SJSA1 (cell line): ENCODE results near the gene ARID5B. TPM values are rescaled to one million over a fixed set of nuclear protein-coding genes. Genes with fewer than 3 reads are reported as not detected.
A peak's percentile ranks its signal among the peaks of the same experiment; 100 is the strongest.

Source experiments
- DNase-seq, 2 experiments: peaks; one replicate each; pipeline ENCODE4 v3.0.0-alpha.2; 2015 to 2020; ENCODE audit warnings: low spot score in 2 of 2, low read depth in 1 of 2
- H3K27ac ChIP-seq: fragments of 250-450 bp; sonication (Bioruptor Pico); 2 replicates; pipeline ENCODE4 v1.5.1; 2020; ENCODE audit warnings: mild to moderate bottlenecking, moderate library complexity
- H3K27me3 ChIP-seq: fragments of 250-450 bp; sonication (Bioruptor Pico); replicated peaks from 2 replicates; pipeline ENCODE4 v1.5.1; 2020; ENCODE audit warnings: mild to moderate bottlenecking, moderate library complexity
- H3K36me3 ChIP-seq: fragments of 250-450 bp; sonication (Bioruptor Pico); 2 replicates; pipeline ENCODE4 v1.5.1; 2020; ENCODE audit warnings: mild to moderate bottlenecking
- H3K4me1 ChIP-seq: fragments of 250-450 bp; sonication (Bioruptor Pico); replicated peaks from 2 replicates; pipeline ENCODE4 v1.6.1; 2021; ENCODE audit warnings: mild to moderate bottlenecking
- H3K4me3 ChIP-seq: fragments of 250-450 bp; sonication (Bioruptor Pico); 2 replicates; pipeline ENCODE4 v1.5.1; 2020; ENCODE audit warnings: mild to moderate bottlenecking
- H3K9me3 ChIP-seq: fragments of 250-450 bp; sonication (Bioruptor Pico); replicated peaks from 2 replicates; pipeline ENCODE4 v1.5.1; 2020; ENCODE audit warnings: mild to moderate bottlenecking
- total RNA-seq: library from RNA; depleted of rRNA; stranded (reverse); fragments of >200 nt; shearing (Covaris generic); gene quantifications from 2 replicates; pipeline ENCODE4 v1.2.3, GENCODE V29; 2014

ARID5B gene
- total RNA-seq, 1 experiment from 2014 or later = 34.0 TPM

DNA sequence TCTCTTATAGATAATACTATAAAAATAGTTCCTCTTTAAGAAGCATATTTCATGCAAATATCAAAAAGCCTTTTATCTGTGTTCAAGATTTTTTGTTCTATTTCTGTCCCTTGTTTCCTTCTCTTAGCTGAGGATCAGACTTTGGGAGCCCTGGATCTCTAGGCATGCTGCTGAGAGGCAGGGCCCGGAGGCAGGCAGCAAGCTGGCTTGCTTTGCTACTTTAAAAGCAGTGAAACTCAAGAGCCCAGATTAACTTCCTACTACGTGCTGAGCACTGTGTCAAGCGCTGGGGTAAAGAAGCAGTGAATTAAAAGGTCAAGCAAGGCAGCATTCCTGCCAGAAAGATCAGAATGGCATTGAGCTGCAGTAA lies 31.0 kb upstream of the ARID5B start:
- Histone ChIP-seq H3K4me3 (no peak overlapping the region), H3K36me3 (no peaks in the 10 kb centered on the region), H3K9me3 (no peaks in the 10 kb centered on the region), H3K4me1 (peaks cover 31% of the 10 kb centered on the region), H3K27me3 (no peaks in the 10 kb centered on the region), H3K27ac (peak overlapping the region; percentile 31)
- peak in 1 of 2 experiments; percentile 4 for DNase-seq

DNA sequence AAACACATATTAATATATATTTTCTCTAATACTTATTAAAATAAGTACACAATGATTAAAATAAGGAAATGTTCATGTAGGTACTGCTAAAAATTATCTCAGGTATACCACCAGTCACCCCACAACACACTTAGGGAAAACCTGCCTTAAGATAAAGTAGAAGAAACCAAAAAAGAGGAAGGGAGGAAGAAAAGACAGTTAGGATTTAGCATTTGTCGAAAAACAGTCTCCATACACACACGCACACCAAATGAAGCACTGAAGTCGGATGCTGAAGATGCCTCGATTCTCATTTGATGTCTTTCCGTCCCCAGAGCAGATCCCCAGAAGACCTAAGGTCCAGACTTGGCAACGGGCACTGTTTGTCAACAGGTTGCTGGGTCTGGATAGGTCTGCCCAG lies 30.0 kb upstream of the ARID5B start:
- no peaks in the 10 kb centered on the region for H3K27me3 ChIP-seq
- no peak for DNase-seq
- H3K27ac ChIP-seq = no peak overlapping the region
- H3K36me3 ChIP-seq = no peaks in the 10 kb centered on the region
- peaks cover 31% of the 10 kb centered on the region for H3K4me1 ChIP-seq
- H3K9me3 ChIP-seq = no peaks in the 10 kb centered on the region
- H3K4me3 ChIP-seq = no peak overlapping the region

DNA sequence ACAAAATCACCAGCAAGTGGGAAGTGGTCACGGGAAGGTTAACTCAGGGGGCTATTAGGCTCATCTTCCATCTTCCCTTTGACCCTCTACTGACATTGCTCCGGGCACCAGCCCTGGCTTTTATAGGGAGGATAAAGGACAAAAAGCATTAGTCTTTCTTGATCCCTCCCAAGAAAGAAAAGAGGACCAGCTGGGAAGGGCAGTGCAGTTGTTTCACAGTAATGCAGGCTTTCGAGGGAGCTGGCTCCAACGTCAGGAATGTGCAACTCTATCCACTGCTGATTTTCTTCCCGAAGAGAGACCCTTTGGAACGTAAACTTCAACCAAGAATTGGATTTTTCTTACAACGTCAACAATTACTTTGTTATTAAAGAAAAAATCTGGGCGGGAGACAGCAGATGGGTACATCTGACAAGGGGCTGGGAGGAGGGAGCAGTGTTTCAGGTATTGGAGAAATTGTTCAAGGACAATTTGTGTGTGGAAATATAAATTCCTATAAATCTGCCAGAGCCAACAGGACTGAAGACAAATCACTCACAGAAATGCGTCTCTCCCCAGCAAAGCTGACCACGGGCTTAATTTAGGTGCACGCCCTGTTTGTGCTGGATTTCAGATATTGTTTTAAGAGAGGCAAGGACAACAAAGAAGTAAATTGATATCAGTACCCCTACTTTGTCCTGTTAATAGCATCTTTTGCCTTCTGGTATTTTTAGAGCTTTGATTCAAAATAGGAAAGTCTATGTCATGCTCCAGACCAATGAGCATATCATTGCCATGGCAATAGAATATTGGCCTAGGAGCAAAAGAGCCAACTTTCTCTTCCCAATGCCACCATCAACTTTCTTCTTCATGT lies 23.4 kb upstream of the ARID5B start:
- no peaks in the 10 kb centered on the region; the same call in 1 of the 2 replicates for H3K9me3 ChIP-seq
- H3K36me3 ChIP-seq = no peaks in the 10 kb centered on the region
- DNase-seq = no peak
- peaks cover 18% of the 10 kb centered on the region; the same call in 1 of the 2 replicates for H3K4me1 ChIP-seq
- no peak overlapping the region for H3K4me3 ChIP-seq
- H3K27ac ChIP-seq = no peak overlapping the region
- H3K27me3 ChIP-seq = no peaks in the 10 kb centered on the region

DNA sequence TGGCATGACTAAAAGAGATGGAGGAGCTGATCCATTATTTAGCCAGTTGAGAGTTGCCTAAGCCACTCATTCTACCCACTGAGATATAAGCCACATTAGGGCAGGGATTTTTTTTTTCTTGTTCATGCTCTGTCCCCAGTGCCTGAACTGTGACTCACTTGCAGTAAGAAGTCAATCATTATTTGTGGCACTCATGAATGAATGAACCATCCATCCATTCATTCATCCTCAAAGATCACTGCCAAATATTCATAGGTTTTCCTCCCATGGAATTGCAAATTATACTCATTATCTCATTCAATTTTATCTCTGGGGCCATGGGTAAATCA lies 22.8 kb upstream of the ARID5B start:
- no peaks in the 10 kb centered on the region for H3K27me3 ChIP-seq

DNA sequence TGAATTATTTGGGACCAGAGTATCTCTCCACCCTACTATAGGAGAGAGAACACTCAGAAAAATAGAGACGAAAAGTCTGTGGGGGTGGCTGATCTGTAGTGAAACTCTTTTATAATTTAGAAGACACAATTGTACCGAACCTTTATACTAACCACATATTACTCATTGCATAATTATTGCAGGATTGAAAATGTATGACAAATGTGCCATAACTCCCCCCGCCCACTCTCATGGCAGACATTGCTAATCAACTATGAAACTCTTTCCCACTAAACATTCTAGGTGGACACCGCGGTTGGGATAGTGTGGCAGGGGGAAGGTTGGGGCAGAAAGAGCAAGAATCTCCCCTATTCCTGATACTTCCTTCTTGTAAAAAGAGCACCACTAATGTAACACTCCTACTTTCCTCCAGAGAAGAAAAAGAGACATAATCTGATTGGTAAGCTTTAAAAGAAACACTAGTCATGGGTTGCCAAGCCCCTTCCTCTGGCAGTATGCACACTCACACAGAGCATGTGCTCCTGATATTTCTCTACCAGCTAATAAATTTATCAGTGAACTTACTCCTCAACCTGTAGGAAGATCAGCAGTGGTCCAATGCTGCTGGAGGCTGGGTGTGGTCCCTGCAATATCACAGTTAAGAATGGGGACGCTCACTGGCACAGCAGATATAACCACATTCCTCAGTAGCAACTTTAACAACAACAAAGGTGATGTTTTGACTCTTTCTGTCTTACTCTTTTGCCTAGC lies 18.7 kb upstream of the ARID5B start:
- DNase-seq = no peak

More for the DNA sequence above, 22.8 kb upstream of the ARID5B start:
- peaks cover 13% of the 10 kb centered on the region; the same call in 1 of the 2 replicates for H3K4me1 ChIP-seq
- no peaks in the 10 kb centered on the region for H3K36me3 ChIP-seq
- H3K4me3 ChIP-seq = no peak overlapping the region
- H3K27ac ChIP-seq = no peak overlapping the region
- DNase-seq = no peak
- H3K9me3 ChIP-seq = no peaks in the 10 kb centered on the region; the same call in 1 of the 2 replicates

DNA sequence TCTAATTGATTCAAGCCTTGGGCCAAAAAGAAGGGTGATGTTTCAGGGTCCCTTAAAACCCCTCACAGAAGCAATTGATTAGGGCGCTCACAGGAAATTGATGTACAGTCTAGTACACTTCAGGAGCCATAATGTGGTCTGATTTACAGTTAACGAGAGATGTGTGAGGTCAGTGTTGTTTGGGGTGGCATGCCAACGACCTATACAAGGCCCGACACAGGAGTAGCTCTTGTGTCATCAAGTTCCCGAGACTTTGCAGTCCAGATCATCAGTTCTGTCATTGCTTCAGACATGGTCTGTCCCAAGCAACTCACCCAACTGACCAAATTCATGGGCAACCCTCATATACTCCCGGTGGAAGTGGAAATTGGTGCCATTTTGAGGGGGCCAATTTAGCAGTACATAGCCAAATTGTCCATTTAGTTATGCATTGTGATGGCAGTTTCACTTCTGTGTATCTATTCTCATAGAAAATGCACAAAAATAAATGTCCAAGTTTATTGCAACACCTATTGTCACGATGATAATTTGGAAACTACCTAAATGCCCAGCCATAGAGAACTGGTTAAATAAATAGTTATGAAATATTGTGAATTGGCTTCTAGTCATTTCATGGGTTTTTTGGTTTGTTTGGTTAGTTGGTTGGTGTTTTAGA lies 18.0 kb upstream of the ARID5B start:
- H3K27me3 ChIP-seq = no peaks in the 10 kb centered on the region
- DNase-seq = no peak
- H3K4me3 ChIP-seq = no peak overlapping the region
- no peak overlapping the region for H3K27ac ChIP-seq
- peaks cover 10% of the 10 kb centered on the region; the same call in 1 of the 2 replicates for H3K4me1 ChIP-seq
- H3K36me3 ChIP-seq = no peaks in the 10 kb centered on the region
- no peaks in the 10 kb centered on the region; the same call in 1 of the 2 replicates for H3K9me3 ChIP-seq

More for the DNA sequence above, 18.7 kb upstream of the ARID5B start:
- Histone ChIP-seq H3K27me3 (no peaks in the 10 kb centered on the region), H3K9me3 (no peaks in the 10 kb centered on the region; the same call in 1 of the 2 replicates), H3K4me1 (peaks cover 10% of the 10 kb centered on the region; the same call in 1 of the 2 replicates), H3K4me3 (no peak overlapping the region), H3K27ac (peak overlapping the region; percentile 13; the same call in 1 of the 2 replicates), H3K36me3 (no peaks in the 10 kb centered on the region)

DNA sequence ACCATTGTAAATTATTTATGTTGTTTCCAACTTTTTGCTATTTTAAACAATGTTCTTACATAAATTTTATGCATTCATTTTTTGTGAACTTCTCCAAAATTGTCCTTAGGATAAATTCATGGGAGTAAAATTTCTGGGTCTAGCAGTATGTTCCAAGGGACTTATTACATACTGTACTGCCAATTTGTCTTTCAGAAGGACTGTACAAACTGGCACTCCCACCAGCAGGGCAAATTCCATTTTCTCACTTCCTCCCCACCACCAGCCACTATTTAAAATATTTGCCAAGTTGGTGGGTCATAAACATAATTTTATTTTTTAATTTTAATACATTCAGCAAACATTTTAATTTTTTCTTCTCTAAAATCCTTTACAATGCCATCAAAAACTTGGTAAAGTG lies 13.7 kb upstream of the ARID5B start:
- Histone ChIP-seq H3K4me1 (peaks cover 3% of the 10 kb centered on the region; the same call in 1 of the 2 replicates), H3K36me3 (no peaks in the 10 kb centered on the region), H3K9me3 (no peaks in the 10 kb centered on the region), H3K27ac (no peak overlapping the region), H3K27me3 (no peaks in the 10 kb centered on the region), H3K4me3 (no peak overlapping the region)
- no peak for DNase-seq

DNA sequence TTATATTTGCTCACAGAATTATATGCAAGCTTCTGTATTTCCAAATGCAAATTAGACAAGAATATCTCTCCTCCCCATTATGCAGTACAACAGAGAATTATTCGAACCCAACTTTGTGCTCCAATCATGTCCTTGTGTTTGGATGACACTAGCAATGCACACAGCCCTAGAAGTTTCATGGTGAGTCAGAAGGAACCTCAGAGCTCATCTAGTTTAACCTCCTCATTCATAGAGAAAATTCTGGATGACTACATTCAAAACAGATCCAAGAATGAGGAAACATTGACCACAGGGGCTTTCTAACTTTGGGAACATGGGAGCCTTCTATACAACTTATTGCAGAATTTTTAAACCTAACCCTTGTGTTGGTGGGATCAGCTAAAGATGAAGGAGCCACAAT lies 12.8 kb upstream of the ARID5B start:
- no peak for DNase-seq
- Histone ChIP-seq H3K9me3 (no peaks in the 10 kb centered on the region), H3K27ac (no peak overlapping the region)

DNA sequence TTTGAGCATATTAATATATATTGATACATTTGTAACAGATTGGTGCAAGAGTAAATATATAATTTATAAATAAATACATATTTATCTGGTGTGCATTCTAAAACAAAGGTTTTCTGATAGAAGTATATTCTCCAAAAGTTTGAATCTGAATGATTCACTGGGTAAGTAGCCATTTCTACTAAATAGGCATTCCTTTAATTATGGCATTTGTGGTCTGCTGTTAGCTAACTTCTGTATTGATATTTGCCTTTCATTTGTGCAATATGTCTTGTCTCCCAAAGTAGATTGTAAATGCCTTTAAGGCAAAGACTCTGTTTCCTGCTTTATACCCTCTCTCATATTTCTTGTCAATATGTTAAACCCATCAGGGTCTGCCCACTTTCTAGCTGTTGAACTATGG lies 11.1 kb upstream of the ARID5B start:
- no peaks in the 10 kb centered on the region for H3K36me3 ChIP-seq
- H3K4me1 ChIP-seq = no peaks in the 10 kb centered on the region
- no peak overlapping the region for H3K27ac ChIP-seq
- H3K4me3 ChIP-seq = no peak overlapping the region
- no peaks in the 10 kb centered on the region for H3K27me3 ChIP-seq
- no peaks in the 10 kb centered on the region for H3K9me3 ChIP-seq
- DNase-seq = no peak

More for the DNA sequence above, 12.8 kb upstream of the ARID5B start:
- Histone ChIP-seq H3K36me3 (no peaks in the 10 kb centered on the region), H3K4me3 (no peak overlapping the region), H3K27me3 (no peaks in the 10 kb centered on the region), H3K4me1 (no peaks in the 10 kb centered on the region)

DNA sequence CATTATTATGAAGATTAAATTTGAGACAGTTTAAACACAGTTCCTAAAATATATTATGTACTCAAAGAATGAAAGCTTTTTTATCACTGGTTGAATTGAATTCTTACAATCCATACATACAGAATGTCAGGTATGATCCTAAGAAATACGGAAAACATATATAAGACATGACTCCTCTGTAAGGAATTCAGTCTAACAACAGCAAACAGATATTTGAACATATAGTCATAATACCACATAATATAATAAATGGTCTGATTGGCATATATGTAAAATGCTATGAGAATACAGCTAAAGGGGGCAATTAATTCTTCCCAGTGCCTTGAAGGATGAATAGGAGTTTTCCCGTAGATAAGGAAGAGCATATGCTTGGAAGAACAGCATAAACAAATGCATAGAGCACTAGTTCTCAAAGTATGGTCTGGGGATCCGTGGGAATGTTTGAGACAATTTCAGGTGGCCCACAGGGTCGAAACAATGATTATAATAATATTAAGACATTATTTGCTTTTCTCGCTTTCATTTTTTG lies 10.6 kb upstream of the ARID5B start:
- H3K27ac ChIP-seq = no peak overlapping the region
- H3K4me1 ChIP-seq = no peaks in the 10 kb centered on the region
- H3K9me3 ChIP-seq = no peaks in the 10 kb centered on the region
- no peak for DNase-seq
- no peaks in the 10 kb centered on the region for H3K27me3 ChIP-seq
- H3K4me3 ChIP-seq = no peak overlapping the region
- no peaks in the 10 kb centered on the region for H3K36me3 ChIP-seq

DNA sequence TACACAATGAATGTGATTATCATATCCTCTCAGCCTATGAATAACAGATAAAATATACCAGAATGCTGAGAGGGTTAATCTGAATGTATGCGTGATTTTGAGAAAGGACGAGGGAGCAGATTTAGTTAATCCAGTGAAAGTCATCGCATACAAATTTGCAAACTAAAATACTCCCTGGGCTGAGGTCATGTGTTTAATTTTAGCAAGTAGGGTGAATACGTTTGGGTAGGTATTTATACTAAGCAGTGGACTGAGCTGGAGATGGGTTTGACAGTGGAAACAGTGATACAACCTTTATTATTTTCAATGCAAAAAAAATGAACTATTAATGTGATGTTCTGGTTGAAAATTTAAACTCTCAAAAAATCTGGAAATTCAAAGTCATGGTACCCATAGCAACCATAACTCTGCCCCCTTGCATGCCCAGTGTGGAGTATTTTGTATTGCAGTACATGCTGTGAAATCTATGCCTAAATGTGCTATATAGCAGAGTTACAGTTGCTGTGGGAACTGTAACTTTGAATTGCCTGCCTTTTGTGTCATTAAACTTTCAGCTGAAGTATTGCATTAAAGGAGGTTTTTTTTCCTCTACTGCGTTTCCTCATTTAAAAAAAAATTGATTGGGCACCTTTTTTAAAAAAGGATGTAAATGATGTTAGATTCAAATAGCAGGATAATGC lies 9.5 kb upstream of the ARID5B start:
- Histone ChIP-seq H3K36me3 (no peaks in the 10 kb centered on the region), H3K9me3 (0 out of 2 replicates have a peak, but pooled peaks cover 1% of the 10 kb centered on the region), H3K27me3 (no peaks in the 10 kb centered on the region), H3K4me1 (no peaks in the 10 kb centered on the region), H3K27ac (no peak overlapping the region), H3K4me3 (no peak overlapping the region)
- DNase-seq = no peak

DNA sequence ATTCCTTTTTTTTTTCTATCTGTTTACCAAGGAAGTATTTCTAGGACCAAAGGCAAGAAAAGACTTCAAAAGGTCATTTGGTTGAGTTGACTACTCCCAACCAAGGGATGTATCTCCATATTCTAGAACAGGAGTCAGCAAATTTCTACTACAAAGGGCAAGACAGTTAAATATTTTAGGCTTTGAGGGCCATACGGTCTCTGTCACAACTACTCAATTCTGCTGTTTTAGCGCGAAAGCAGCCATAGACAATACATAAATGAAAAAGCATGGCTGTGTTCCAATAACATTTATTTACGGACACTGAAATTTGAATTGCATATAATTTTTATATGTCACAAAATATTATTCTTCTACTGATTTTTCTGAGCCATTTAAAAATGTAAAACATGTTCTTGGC lies 8.5 kb upstream of the ARID5B start:
- Histone ChIP-seq H3K4me1 (peaks cover 8% of the 10 kb centered on the region), H3K27ac (no peak overlapping the region)

DNA sequence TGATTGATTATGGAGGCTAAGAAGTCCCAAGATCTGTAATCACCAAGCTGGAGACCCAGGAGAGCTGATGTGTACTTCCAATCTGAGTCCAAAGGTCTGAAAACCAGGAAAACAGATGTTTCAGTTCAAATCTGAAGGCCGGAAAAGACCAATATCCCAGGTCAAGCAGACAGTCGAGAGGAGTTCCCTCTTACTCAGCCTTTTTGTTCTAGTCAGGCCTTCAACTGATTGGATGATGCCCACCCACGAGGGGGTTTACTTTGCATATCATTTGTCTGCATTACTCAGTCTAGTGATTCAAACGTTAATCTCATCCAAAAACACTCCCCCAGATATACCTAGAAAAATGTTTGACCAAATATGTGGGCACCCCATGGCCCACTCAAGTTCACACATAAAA lies 7.4 kb upstream of the ARID5B start:
- H3K4me3 ChIP-seq = no peak overlapping the region
- H3K27ac ChIP-seq = no peak overlapping the region
- no peaks in the 10 kb centered on the region for H3K27me3 ChIP-seq
- no peak for DNase-seq
- no peaks in the 10 kb centered on the region for H3K36me3 ChIP-seq
- peaks cover 18% of the 10 kb centered on the region for H3K4me1 ChIP-seq
- 0 out of 2 replicates have a peak, but pooled peaks cover 3% of the 10 kb centered on the region for H3K9me3 ChIP-seq

More for the DNA sequence above, 8.5 kb upstream of the ARID5B start:
- no peaks in the 10 kb centered on the region for H3K27me3 ChIP-seq
- H3K9me3 ChIP-seq = 0 out of 2 replicates have a peak, but pooled peaks cover 3% of the 10 kb centered on the region
- H3K36me3 ChIP-seq = no peaks in the 10 kb centered on the region
- H3K4me3 ChIP-seq = no peak overlapping the region
- no peak for DNase-seq
